Midbrain (tissue), 1 donor: ENCODE measurements around the gene LRMDA.

Source experiments
- DNase-seq: peaks from one replicate; lab custom pipeline; 2025; lab: John Stamatoyannopoulos, UW

Gene LRMDA

DNA sequence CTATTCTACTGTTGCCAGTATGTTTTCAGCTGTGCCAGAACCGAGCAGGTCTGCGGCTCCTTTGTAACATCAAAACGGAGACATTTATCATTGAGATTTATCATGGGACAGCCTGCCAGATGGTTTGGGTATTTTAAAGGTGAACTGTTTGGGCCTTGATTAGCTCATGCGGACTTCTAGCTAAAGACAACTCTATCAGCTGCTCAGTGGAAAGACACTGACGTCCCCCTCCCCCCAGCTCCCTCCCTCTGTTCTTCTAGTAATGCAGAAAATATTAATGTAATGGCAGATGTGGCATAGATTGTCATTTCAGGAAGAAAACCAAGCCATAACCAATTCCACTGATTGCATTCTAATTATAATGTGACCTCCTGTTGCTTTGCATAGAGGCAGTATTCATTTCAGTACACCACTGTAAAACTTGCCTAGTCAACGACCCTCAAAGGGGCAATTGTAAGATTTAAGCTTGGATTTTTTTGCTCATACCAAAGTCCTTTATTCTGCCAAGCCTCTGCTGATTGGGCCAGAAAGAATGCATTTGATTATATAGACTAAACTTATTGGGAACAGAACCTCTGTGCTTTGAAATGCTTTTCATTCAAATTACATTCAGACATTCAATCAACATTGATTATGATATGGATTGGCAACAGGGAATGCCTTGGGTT, 966.8 kb downstream of the LRMDA start:
- no peak for DNase-seq

- DNase-seq: no peak
Observed at GRCh38 chr10:76399226-76399625, 967.8 kb downstream of the LRMDA start.

GRCh38 chr10:76401006-76401405, 969.6 kb downstream of the LRMDA start:
- no peak for DNase-seq

GRCh38 chr10:76403912-76404311, 972.5 kb downstream of the LRMDA start:
- DNase-seq: no peak

GRCh38 chr10:76404531-76404930, 973.1 kb downstream of the LRMDA start:
- DNase-seq: no peak

GRCh38 chr10:76405922-76406321, 974.5 kb downstream of the LRMDA start:
- DNase-seq: no peak

- no peak for DNase-seq
Observed at GRCh38 chr10:76408646-76409045, 977.2 kb downstream of the LRMDA start.

DNA sequence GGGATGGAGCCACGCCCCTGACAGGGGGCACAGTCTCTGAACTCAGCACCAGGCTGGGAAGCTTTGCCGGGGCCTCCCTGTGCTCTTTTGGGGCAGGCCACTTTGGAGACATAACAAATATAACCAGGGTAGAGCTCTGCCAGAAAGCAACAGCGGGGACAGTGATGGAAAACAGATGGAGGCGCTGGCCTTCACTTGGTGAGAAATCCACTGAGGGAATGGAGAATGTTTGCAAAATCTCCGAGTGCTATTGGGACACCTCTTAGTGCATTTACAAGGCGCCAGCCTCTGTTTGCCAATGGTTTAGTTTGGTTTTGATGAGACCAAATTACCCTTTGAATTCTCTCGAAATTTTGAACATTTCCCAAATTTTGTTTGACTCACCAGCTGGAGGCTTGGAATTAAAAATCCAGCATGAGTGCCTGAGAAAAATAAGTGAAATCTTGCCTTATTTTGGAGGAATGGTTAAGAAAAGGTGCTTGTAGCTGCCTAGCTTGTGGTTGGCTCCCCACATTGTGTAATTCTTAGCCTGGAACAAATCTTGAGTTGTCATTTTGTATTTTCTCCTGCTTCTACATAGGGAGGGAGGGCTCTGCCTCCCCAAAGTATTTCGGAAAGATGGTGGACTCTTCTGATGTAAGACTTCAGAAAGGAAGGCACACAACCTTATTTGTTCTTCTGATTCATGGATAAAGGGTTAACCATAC, 980.5 kb downstream of the LRMDA start:
- no peak for DNase-seq

- DNase-seq: no peak
Observed at GRCh38 chr10:76415554-76415953, 984.1 kb downstream of the LRMDA start.

DNA sequence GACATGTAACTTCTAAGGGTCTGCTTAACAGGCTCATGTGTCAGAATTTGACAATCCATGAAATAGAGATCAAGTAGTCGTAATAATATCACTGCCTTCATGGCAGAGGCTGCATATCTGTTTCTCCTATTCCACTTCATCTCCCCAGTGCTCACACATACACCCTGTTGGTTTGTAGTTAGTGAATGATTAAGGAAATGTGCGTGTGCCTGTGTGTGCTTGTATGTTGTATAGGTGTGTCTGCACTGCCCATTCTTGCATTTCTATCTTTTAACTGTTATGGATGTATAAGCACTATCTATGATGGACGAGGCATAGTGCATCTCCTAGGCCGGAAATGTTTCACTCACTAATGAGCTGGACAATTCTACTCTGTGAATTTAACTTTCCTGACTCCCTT, 985.2 kb downstream of the LRMDA start:
- no peak for DNase-seq

DNA sequence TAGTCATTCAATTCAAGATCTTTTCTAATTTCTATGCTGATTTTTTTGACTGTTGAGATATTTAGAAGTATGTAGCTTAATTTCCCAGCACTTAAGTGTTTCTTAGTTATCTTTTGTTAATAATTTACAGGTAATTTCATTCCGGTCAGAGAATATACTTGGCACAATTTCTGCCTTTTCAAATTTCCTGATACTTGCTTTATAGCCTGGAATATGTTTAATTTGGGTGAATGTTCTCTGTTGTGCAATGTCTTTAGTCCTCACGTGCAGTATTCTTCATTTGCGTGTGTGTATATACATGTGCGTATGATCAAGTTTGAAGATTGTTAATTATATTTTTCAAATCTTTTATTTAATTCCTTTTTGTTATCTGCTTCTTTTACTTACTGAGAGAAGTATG, 989.3 kb downstream of the LRMDA start:
- DNase-seq: no peak

- DNase-seq: no peak
Observed at GRCh38 chr10:76422769-76423168, 991.3 kb downstream of the LRMDA start.

GRCh38 chr10:76428551-76429367, 997.3 kb downstream of the LRMDA start:
- DNase-seq: no peak

DNA sequence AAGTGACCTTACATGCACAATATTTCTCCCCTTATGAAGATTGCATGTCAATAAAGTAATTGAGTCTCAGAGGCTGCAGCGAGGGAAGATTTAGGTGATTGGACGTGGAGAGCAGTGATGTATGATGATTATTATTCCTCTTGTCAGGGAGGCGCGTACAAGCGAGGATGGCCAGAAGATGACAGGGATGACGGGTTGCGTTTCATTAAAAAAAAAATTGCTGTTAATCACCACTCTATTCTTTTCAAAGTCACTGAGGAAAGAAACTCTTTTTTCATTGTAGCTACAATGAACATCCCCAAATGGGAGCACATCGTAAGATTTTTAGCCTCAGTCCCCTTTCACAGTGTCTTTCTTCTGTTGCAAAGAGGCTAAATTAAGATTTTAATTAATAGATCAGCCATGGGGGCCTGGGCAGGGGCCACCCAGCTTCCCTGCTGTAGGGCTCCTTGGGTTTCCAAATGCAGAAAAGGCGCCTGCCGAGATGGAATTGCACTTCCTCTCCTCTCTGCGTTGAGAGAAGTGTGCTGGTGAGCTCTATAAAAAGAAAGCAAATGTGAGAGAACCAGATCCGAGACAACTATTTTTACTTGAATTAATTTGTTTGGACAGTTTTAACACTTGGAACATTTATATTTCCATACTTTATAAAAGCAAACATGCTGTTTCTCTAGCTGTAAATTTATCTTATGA, 998.1 kb downstream of the LRMDA start:
- DNase-seq: no peak

DNA sequence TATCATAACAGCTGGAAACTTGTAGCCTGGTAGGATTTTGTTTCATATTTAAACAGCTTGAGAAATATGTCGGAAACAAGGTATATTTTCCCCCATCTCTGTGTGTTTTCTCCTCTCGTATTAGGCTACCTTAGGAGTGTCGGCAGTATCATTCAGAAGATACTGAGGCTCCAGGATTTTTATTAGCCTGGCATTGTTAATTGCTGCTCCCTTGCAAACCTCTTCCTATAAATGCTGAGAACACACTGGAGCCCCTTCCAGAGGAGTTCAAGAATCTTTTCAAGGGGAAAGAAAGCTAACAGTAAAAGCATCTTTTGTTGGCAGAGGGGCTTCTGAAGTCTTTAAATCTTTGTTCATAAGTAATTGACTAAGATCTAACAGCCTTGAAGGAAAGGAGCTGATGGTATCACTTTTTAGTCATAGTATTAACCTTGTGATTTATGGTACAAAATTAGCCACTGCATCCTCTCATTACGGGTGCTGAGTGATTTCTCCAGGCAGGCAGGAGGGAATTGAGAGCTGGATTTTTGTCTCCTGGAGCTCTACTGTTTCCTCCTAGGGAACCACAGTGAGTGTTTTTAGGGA, 998.7 kb downstream of the LRMDA start:
- no peak for DNase-seq

GRCh38 chr10:76432016-76433012, 1000.9 kb downstream of the LRMDA start:
- DNase-seq: no peak

GRCh38 chr10:76433161-76434005, 1002.0 kb downstream of the LRMDA start:
- DNase-seq: no peak

DNA sequence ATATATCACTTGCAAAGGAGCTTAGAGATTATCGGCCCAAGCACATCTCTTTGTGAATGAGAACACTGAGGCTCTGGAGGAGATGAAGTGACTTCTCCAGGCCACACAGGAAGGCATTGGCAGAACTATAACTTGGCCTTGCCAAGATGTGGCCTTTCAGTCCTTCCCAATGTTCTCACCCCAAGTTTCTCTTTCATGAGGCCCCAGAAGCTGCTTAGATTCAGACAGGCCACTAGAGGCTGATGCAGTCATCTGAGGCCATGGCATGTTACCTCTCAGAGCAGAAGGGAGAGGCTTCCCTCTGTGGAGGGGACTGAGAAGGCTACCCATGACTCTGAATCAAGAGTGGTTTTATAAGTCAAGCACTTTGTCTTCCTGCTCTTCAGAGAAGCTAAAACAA, 1003.7 kb downstream of the LRMDA start:
- no peak for DNase-seq

GRCh38 chr10:76436401-76436811, 1005.0 kb downstream of the LRMDA start:
- no peak for DNase-seq

DNA sequence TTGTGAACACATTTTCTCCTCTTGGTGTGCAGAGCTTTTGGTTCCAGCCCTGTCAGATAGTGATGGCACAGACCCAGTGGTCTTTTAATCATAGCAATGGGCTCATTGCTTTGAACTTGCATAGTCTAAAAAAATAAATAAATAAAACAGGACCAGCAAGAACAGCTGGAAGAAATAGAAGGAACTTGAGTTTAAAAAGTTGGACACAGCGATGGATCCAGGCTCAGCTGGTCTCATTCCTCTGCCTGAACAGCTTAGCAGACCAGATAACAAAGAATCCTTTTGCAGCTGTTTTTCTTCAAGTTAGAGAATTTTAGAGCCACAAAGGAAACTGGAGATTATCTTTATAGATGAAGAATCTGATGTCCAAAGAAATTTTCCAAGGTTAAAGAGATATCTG, 1005.6 kb downstream of the LRMDA start:
- DNase-seq: no peak
